Thyroid gland (tissue), 4 donors: ENCODE data around the gene BCO2.

ENCODE experiments used
- POLR2A ChIP-seq, 2 donors: fragments of 450-650 bp; IDR thresholded peaks; one replicate each; pipeline ENCODE4 v1.6.1; 2017; ENCODE audit warnings: antibody characterized with exemption in 2 of 2, mild to moderate bottlenecking in 2 of 2, moderate library complexity in 1 of 2
- TF ChIP-seq, protein P1 (sequence below), 6 experiments: fragments of 200-600 bp in 3 of 6; fragments of 450-650 bp in 3 of 6; sonication (generic) in 3 of 6; IDR thresholded peaks; one replicate each; pipeline ENCODE4 v1.5.1; 2016 to 2019; ENCODE audit warnings: antibody characterized with exemption in 6 of 6, mild to moderate bottlenecking in 2 of 6, inconsistent platforms in 1 of 6, moderate library complexity in 1 of 6

DNA sequence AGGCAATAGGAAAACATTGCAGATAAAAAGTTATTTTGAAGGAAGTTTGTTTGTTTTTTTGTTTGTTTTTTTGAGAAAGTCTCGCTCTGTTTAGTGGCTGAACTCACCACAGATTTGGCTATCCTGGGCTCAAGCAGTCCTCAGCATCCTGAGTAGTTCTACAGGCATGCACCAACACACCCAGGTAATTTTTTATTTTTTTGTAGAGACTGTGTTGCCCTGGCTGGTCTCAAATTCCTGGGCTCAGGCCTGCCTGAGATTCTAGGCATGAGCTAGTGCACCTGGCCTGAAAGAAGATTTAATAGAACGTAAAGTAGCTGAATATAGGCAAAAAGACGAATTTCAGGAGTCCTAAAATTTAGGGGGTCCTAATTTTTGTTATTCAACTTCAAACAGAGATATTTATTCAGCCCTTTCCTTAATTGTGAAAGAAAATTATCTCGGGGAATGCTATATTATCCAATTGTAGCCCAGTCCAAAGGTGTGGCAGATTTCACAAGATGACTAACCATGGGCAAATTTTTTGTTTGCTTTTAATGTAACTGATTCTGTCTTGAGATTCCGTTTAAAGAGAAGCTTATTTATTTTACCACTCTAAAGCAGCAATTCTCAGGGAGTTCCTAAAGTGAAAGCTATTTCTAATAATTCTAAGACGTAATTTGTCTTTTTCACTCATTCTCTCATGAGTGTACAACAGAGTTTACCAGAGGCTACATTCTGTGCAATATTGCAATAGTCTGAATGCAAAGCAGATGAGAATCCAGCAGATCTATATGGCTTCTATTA is 12.4 kb upstream of the BCO2 start:
- TF ChIP-seq, protein P1, sequence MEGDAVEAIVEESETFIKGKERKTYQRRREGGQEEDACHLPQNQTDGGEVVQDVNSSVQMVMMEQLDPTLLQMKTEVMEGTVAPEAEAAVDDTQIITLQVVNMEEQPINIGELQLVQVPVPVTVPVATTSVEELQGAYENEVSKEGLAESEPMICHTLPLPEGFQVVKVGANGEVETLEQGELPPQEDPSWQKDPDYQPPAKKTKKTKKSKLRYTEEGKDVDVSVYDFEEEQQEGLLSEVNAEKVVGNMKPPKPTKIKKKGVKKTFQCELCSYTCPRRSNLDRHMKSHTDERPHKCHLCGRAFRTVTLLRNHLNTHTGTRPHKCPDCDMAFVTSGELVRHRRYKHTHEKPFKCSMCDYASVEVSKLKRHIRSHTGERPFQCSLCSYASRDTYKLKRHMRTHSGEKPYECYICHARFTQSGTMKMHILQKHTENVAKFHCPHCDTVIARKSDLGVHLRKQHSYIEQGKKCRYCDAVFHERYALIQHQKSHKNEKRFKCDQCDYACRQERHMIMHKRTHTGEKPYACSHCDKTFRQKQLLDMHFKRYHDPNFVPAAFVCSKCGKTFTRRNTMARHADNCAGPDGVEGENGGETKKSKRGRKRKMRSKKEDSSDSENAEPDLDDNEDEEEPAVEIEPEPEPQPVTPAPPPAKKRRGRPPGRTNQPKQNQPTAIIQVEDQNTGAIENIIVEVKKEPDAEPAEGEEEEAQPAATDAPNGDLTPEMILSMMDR (IDR thresholded peaks at IDR 0.05), result no peak
- no peak for TF ChIP-seq POLR2A (IDR thresholded peaks at IDR 0.05)
